K562 (cell line): ENCODE data around the gene FKRP. TPM values are rescaled to one million over a fixed set of nuclear protein-coding genes. Genes with fewer than 3 reads are reported as not detected.

Source experiments
- ATF1 ChIP-seq, 2 experiments: fragments of 450-650 bp in 1 of 2; IDR thresholded peaks; 2 replicates each; pipeline ENCODE4 v1.6.1; 2016; ENCODE audit warnings: missing compliant biosample characterization in 1 of 2, missing genetic modification characterization in 1 of 2
- REST ChIP-seq, 2 experiments: fragments of 450-650 bp; formaldehyde crosslinking in 1 of 2; IDR thresholded peaks; 2 replicates each; pipeline versions ENCODE4 v1.4.0 to v1.6.1; 2014 to 2020; ENCODE audit warnings: mild to moderate bottlenecking in 2 of 2, borderline replicate concordance in 1 of 2, low read depth in 1 of 2
- U2AF2 ChIP-seq: fragments of 200-400 bp; formaldehyde crosslinking; optimal IDR thresholded peaks from 2 replicates; pipeline ENCODE3; 2017; ENCODE audit warnings: low read depth, mild to moderate bottlenecking, low read length
- polyA plus RNA-seq, 8 experiments: library from polyadenylated mRNA; depleted of rRNA in 4 of 8; stranded (reverse) in 5 of 8; unstranded in 3 of 8; fragments of >200 nt; fragmentation: Nextera tagmentation in 2 of 8; fragmentation: Illumina TruSeq in 1 of 8; extraction: Ambion mirVana in 2 of 8; extraction: Trizol in 1 of 8; gene quantifications; 2 replicates each; pipeline versions ENCODE4 v1.2.1 to v1.2.3, GENCODE V29; 2011 to 2014; ENCODE audit warnings: inconsistent platforms in 1 of 8, missing spikeins in 1 of 8
- total RNA-seq, 7 experiments: library from RNA; depleted of rRNA in 6 of 7; stranded (reverse); fragments of >200 nt in 6 of 7; fragmentation: Illumina TruSeq in 2 of 7; extraction: Trizol in 2 of 7; gene quantifications; 2 replicates each; pipeline versions ENCODE4 v1.2.1 to v1.2.3, GENCODE V29; 2011 to 2021; ENCODE audit warnings: low replicate concordance in 1 of 7
- TF ChIP-seq, protein P1 (sequence below): fragments of 450-650 bp; conservative IDR thresholded peaks from 2 replicates; pipeline ENCODE4 v1.6.1; 2016; ENCODE audit warnings: missing genetic modification characterization, low read depth, mild to moderate bottlenecking, control low read depth, missing compliant biosample characterization

FKRP gene
- total and polyA plus RNA-seq, 9 of the 15 experiments (the other 6 are each of a cell fraction or from before 2014, with no cell fraction given) = 0.68 to 16.1 (median 6.5) TPM

DNA sequence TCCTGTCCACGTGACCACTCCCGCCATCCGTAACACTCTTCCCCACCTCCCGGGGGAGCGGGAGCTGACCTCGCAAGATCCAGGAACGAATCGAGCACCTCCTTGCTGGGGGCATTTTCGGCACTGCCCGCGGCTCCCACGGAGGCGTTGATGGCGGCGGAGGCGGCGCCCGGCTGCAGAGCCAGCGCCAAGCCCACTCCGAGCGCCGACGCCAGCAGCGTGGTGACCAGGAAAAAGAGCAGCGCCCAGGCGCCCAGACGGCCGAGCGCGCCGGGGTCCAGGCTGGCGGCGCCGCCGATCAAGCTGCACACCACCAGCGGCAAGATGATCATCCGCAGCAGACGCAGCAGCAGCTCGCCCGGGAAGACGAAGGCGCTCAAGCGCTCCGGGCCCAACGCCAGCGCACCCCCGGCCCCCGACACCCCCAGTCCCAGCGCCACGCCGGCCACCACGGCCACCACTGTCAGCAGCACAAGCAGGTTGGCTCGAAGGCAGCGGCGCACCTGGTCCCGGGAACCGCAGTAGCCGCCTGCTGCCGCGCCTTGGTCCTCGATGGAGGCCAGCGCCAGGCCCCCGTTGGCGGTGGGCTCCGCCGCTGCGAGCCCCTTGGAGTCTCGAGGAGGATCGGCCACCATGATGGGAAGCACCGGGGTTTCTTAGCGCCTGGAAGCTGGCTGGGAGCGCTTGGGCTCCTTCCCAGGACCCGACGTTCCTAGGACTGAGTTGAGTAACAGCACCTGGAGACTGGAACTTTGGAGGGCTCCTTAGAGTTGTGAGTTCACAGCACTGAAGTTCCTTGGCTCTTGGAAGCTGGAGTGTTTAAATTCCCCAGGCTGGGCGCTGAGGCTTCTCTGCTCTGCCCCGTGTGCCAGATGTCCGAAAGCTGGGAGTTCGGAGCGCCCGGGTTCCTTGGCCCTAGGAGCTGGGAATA lies 41.7 kb downstream of the FKRP start (continued):
- TF ChIP-seq REST (IDR thresholded peaks at IDR 0.05; ENCODE audit: borderline replicate concordance) (no peak; the same call in 1 of the 2 replicates), REST (CRISPR knock-in tag; IDR thresholded peaks at IDR 0.05; ENCODE audit: low read depth) (no peak; the same call in 1 of the 2 replicates), U2AF2 (no peak), ATF1 (CRISPR knock-in tag; IDR thresholded peaks at IDR 0.05) (no peak), ATF1 (tag; IDR thresholded peaks at IDR 0.05) (no peak)
- TF ChIP-seq, protein P1, sequence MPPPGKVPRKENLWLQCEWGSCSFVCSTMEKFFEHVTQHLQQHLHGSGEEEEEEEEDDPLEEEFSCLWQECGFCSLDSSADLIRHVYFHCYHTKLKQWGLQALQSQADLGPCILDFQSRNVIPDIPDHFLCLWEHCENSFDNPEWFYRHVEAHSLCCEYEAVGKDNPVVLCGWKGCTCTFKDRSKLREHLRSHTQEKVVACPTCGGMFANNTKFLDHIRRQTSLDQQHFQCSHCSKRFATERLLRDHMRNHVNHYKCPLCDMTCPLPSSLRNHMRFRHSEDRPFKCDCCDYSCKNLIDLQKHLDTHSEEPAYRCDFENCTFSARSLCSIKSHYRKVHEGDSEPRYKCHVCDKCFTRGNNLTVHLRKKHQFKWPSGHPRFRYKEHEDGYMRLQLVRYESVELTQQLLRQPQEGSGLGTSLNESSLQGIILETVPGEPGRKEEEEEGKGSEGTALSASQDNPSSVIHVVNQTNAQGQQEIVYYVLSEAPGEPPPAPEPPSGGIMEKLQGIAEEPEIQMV = no peak
- TF ChIP-seq, all 486 proteins: peak for 47
